ENCODE results near the gene THOP1. TPM values are rescaled to one million over a fixed set of nuclear protein-coding genes. Genes with fewer than 3 reads are reported as not detected.

Gene THOP1
- total RNA-seq, 1 experiment from 2014 or later: 85.8 TPM

- Histone ChIP-seq H3F3A (ENCODE audit: insufficient read depth, low read depth) (no peaks in the 10 kb centered on the region), H3K27me3 (ENCODE audit: insufficient read depth, low read depth) (no peaks in the 10 kb centered on the region), H3K36me3 (ENCODE audit: low read depth) (no peaks in the 10 kb centered on the region), H4K20me1 (ENCODE audit: insufficient read depth) (peaks cover 13% of the 10 kb centered on the region), H3K4me3 (no peak overlapping the region), H3K4me1 (replicated peaks; ENCODE audit: insufficient read depth) (no peaks in the 10 kb centered on the region), H3K27ac (no peak overlapping the region), H2AFZ (no peak overlapping the region), H3K9me3 (ENCODE audit: insufficient read depth, low read depth) (no peaks in the 10 kb centered on the region), H3K79me2 (ENCODE audit: low read depth) (peaks cover 81% of the 10 kb centered on the region), H3K9me2 (ENCODE audit: insufficient read depth) (no peaks in the 10 kb centered on the region), H3K4me2 (no peak overlapping the region)
- POLR2A ChIA-PET (ENCODE audit: unreplicated experiment): interaction anchor here (0.6 kb wide), 1 partner anchor 1433 kb away, joined by 3 read pairs; no protein-coding TSS in a partner anchor
- no peak for TF ChIP-seq EZH2 (IDR thresholded peaks at IDR 0.05; ENCODE audit: low read depth)
- no peak for TF ChIP-seq CTCF (conservative IDR thresholded peaks at IDR 0.05)
- no TSS peak for BruUV-seq (replicated peaks)
- no peak for DNase-seq
- intact Hi-C loops (cut with micrococcal nuclease; ENCODE audit: unreplicated experiment): no loop called here
- CTCF ChIA-PET: no interaction called here
These were observed 9.5 kb upstream of the THOP1 start for GRCh38 chr19:2775556-2776430.

DNA sequence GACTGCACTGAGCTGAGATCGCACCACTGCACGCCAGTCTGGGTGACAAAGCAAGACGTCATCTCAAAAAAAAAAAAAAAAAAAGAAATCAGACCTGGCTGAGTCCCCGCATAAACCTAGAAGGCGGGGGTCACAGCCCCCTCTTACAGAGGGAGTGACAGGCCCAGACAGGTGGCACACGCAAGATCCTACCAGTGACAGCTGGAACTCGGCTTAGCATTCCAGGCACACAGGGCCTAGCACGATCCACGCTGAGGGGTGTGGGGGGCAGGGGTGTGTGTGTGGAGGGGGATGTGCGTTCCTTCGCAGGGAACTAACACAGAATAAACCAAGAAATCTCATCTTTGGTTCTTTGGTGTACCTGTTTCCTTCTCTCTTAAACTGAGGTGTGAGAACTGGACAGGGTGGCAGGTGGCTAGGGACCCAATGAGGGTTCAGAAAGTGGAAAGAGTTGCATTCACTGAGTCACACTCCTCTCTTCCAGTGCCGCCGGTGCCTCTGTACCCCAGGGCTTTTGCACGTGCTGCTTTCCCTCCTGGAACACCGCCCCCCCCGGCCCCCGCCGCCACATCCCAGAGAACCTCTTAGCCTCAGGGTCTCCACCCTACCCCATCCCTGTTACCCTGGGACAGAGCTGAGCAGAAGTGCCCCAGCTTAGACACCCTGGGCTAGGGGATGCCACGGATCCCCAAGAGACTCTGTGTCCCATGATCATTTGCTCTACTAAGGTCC is 7.2 kb upstream of the THOP1 start:
- H3K27ac ChIP-seq: no peak overlapping the region
- H3K4me3 ChIP-seq: no peak overlapping the region
- H2AFZ ChIP-seq: no peak overlapping the region
- no peak for DNase-seq
- TF ChIP-seq EZH2 (IDR thresholded peaks at IDR 0.05; ENCODE audit: low read depth) (no peak), CTCF (conservative IDR thresholded peaks at IDR 0.05) (no peak)
- H3K36me3 ChIP-seq (ENCODE audit: low read depth): no peaks in the 10 kb centered on the region
- ChIA-PET CTCF (no interaction called here), POLR2A (ENCODE audit: unreplicated experiment) (no interaction called here)
- H3K4me1 ChIP-seq (replicated peaks; ENCODE audit: insufficient read depth): 0 out of 2 replicates have a peak, but pooled peaks cover 5% of the 10 kb centered on the region
- H3F3A ChIP-seq (ENCODE audit: insufficient read depth, low read depth): no peaks in the 10 kb centered on the region
- H3K27me3 ChIP-seq (ENCODE audit: insufficient read depth, low read depth): no peaks in the 10 kb centered on the region
- H3K4me2 ChIP-seq: no peak overlapping the region
- no peaks in the 10 kb centered on the region for H3K9me2 ChIP-seq (ENCODE audit: insufficient read depth)
- peaks cover 90% of the 10 kb centered on the region for H3K79me2 ChIP-seq (ENCODE audit: low read depth)
- no peaks in the 10 kb centered on the region for H3K9me3 ChIP-seq (ENCODE audit: insufficient read depth, low read depth)
- peaks cover 14% of the 10 kb centered on the region for H4K20me1 ChIP-seq (ENCODE audit: insufficient read depth)
- BruUV-seq (replicated peaks): no TSS peak
- intact Hi-C loops (cut with micrococcal nuclease; ENCODE audit: unreplicated experiment): no loop called here

DNA sequence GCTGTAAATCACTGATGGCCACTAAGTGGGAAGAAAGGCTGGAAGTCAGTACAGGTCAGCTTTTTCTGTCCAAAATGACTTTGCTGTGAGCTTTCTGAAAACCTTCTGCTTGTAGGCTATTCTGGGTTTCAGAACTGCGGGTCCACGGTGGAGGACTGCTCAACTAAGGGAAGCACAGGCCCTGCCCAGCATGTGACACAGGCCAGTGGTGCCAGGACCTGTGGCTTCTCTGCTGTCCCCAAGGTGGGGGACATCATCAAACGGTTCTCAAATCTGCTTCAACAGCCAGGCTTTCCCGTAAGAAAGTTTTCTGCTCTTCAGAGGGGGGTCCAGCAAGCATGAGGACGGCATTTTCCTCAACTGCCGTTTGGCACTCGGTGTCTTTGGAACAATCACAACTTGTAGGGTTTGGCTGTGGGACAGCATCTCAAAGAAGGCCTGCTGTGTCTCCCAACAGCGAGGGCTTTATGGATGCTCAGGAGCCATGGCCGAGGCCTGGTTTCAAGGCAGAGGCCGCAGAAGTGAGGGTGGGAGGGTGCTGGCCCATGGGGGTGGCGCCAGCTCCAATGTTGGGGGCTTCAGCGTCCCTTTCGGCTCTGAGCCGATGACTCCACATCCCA is 6.1 kb upstream of the THOP1 start:
- Histone ChIP-seq H3K36me3 (ENCODE audit: low read depth) (no peaks in the 10 kb centered on the region), H3K4me1 (replicated peaks; ENCODE audit: insufficient read depth) (peaks cover 10% of the 10 kb centered on the region; the same call in 1 of the 2 replicates), H3K27me3 (ENCODE audit: insufficient read depth, low read depth) (no peaks in the 10 kb centered on the region), H3K4me2 (no peak overlapping the region), H2AFZ (no peak overlapping the region), H3K79me2 (ENCODE audit: low read depth) (peaks cover 86% of the 10 kb centered on the region), H3K9me2 (ENCODE audit: insufficient read depth) (no peaks in the 10 kb centered on the region), H3K27ac (no peak overlapping the region), H3K4me3 (no peak overlapping the region), H3K9me3 (ENCODE audit: insufficient read depth, low read depth) (no peaks in the 10 kb centered on the region), H4K20me1 (ENCODE audit: insufficient read depth) (peaks cover 14% of the 10 kb centered on the region), H3F3A (ENCODE audit: insufficient read depth, low read depth) (peaks cover 5% of the 10 kb centered on the region; the same call in 1 of the 2 replicates)
- ChIA-PET POLR2A (ENCODE audit: unreplicated experiment) (no interaction called here), CTCF (no interaction called here)
- intact Hi-C loops (cut with micrococcal nuclease; ENCODE audit: unreplicated experiment): no loop called here
- TF ChIP-seq CTCF (conservative IDR thresholded peaks at IDR 0.05) (no peak), EZH2 (IDR thresholded peaks at IDR 0.05; ENCODE audit: low read depth) (no peak)
- DNase-seq: no peak
- no TSS peak for BruUV-seq (replicated peaks)

All from PC-9 (cell line).